Naive thymus-derived CD4-positive, alpha-beta T cell (primary cell): ENCODE results near the gene PODXL. TPM values are rescaled to one million over a fixed set of nuclear protein-coding genes. Genes with fewer than 3 reads are reported as not detected.

Experiments used
- ATAC-seq: fragments of 150-1000 bp; cut with Tn5 transposase; 2 replicates; pipeline ENCODE4 v1.10.0; 2021; ENCODE audit warnings: mild to moderate bottlenecking, moderate library complexity
- CTCF ChIA-PET: fragments of 350-600 bp; sonication (Branson Sonifier 250); formaldehyde crosslinking; loops from one replicate; lab custom pipeline; 2021; ENCODE audit warnings: antibody characterized with exemption; lab: Charles Lee
- POLR2A ChIA-PET: fragments of 350-600 bp; sonication (Branson Sonifier 250); formaldehyde crosslinking; loops from one replicate; lab custom pipeline; 2021; ENCODE audit warnings: antibody characterized with exemption, inconsistent platforms; lab: Charles Lee
- DNase-seq, 9 donors: peaks; one replicate each; pipeline versions ENCODE4 v3.0.0 to v3.0.0-alpha.2; 2020 to 2022; ENCODE audit warnings: mixed read lengths in 1 of 9
- H3K27ac ChIP-seq: one replicate; pipeline ENCODE4 v1.7.0; 2013; ENCODE audit warnings: mild to moderate bottlenecking, low read depth, low read length, moderate library complexity
- H3K27me3 ChIP-seq, 2 donors: one replicate each; pipeline ENCODE4 v1.7.0; 2013; ENCODE audit warnings: low read length in 2 of 2, mild to moderate bottlenecking in 2 of 2, moderate library complexity in 2 of 2; ENCODE audit not compliant: control insufficient read depth in 2 of 2, insufficient read depth in 2 of 2
- H3K36me3 ChIP-seq, 3 experiments: 1 replicate in 2 of 3; 2 replicates in 1 of 3; pipeline ENCODE4 v1.7.0; 2013; ENCODE audit warnings: low read length in 3 of 3, mild to moderate bottlenecking in 3 of 3, moderate library complexity in 1 of 3; ENCODE audit not compliant: insufficient read depth in 3 of 3, control insufficient read depth in 2 of 3
- H3K4me1 ChIP-seq, 2 donors: one replicate each; pipeline ENCODE4 v1.7.0; 2013; ENCODE audit warnings: low read length in 2 of 2, mild to moderate bottlenecking in 2 of 2, moderate library complexity in 1 of 2; ENCODE audit not compliant: control insufficient read depth in 2 of 2, insufficient read depth in 2 of 2
- H3K4me3 ChIP-seq: 2 replicates; pipeline ENCODE4 v1.7.0; 2013; ENCODE audit warnings: mild to moderate bottlenecking, low read length
- H3K9me3 ChIP-seq, 3 experiments: 1 replicate in 2 of 3; 2 replicates in 1 of 3; pipeline ENCODE4 v1.7.0; 2013; ENCODE audit warnings: low read length in 3 of 3; ENCODE audit not compliant: control insufficient read depth in 2 of 3
- H3K27ac Mint-ChIP-seq, 9 donors: one replicate each; pipeline ENCODE4 v1.8.0; 2020 to 2022; ENCODE audit warnings: mixed read lengths in 9 of 9, mild to moderate bottlenecking in 8 of 9, moderate library complexity in 5 of 9, inconsistent platforms in 2 of 9
- H3K27me3 Mint-ChIP-seq, 5 donors: one replicate each; pipeline ENCODE4 v1.8.0; 2021 to 2022; ENCODE audit warnings: mixed read lengths in 5 of 5, mild to moderate bottlenecking in 1 of 5
- H3K36me3 Mint-ChIP-seq, 5 donors: one replicate each; pipeline ENCODE4 v1.8.0; 2020 to 2022; ENCODE audit warnings: mixed read lengths in 5 of 5, mild to moderate bottlenecking in 3 of 5, inconsistent platforms in 1 of 5
- H3K4me1 Mint-ChIP-seq, 7 donors: one replicate each; pipeline ENCODE4 v1.8.0; 2020 to 2022; ENCODE audit warnings: mixed read lengths in 7 of 7, mild to moderate bottlenecking in 3 of 7, inconsistent platforms in 1 of 7
- H3K4me3 Mint-ChIP-seq, 10 donors: one replicate each; pipeline ENCODE4 v1.8.0; 2020 to 2022; ENCODE audit warnings: mild to moderate bottlenecking in 10 of 10, mixed read lengths in 10 of 10, moderate library complexity in 6 of 10, inconsistent platforms in 2 of 10
- H3K9me3 Mint-ChIP-seq, 11 donors: one replicate each; pipeline ENCODE4 v1.8.0; 2020 to 2022; ENCODE audit warnings: mixed read lengths in 11 of 11, mild to moderate bottlenecking in 4 of 11, inconsistent platforms in 1 of 11, moderate library complexity in 1 of 11
- intact Hi-C, 2 donors: fragments of 100-400 bp; cut with micrococcal nuclease; formaldehyde crosslinking; loops; one replicate each; pipeline ENCODE4 v1.15.1; 2023
- polyA plus RNA-seq, 2 donors: library from polyadenylated mRNA; unstranded; fragments of 300-500 nt; fragmentation: Illumina TruSeq; gene quantifications; one replicate each; pipeline ENCODE4 v1.2.3, GENCODE V29; 2021
- total RNA-seq, 6 experiments: library from RNA in 5 of 6; stranded (reverse) in 5 of 6; gene quantifications; 1 replicate in 5 of 6; 2 replicates in 1 of 6; pipeline ENCODE4 v1.2.3 and lab custom pipeline; 2021 to 2026

Gene PODXL
- total and polyA plus RNA-seq, 7 experiments from 2014 or later, result 0.05 to 1.4 (median 0.32) TPM

- intact Hi-C loops, result loop anchor here in 1 of 2 donors (10.0 kb wide), 1 partner anchor 616 kb away; no protein-coding TSS in a partner anchor
- Histone ChIP-seq H3K27ac (no peak overlapping the region), H3K9me3 (no peaks in the 10 kb centered on the region), H3K4me1 (peaks cover 4 to 8% of the 10 kb centered on the region in 2 donors), H3K27me3 (peaks cover 0 to 2% of the 10 kb centered on the region in 2 donors), H3K4me3 (no peak overlapping the region), H3K36me3 (no peaks in the 10 kb centered on the region)
- Mint-ChIP-seq H3K4me3 (no peak overlapping the region), H3K27me3 (peaks cover 0 to 21% (median 7%) of the 10 kb centered on the region in 5 donors), H3K27ac (no peak overlapping the region), H3K4me1 (peaks cover 20 to 32% (median 28%) of the 10 kb centered on the region in 7 donors), H3K9me3 (peaks cover 0 to 3% (median 0%) of the 10 kb centered on the region in 11 donors), H3K36me3 (no peaks in the 10 kb centered on the region)
- ATAC-seq, result no peak
- CTCF ChIA-PET, result interaction anchor here (0.9 kb wide), 1 partner anchor 10 kb away, joined by 5 read pairs; no protein-coding TSS in a partner anchor
- no peak for DNase-seq
- POLR2A ChIA-PET, result no interaction called here
Observed at GRCh38 chr7:131511071-131511470, 45.4 kb downstream of the PODXL start.

GRCh38 chr7:131509781-131510180 is 46.6 kb downstream of the PODXL start:
- intact Hi-C loops, result loop anchor here in 1 of 2 donors (10.0 kb wide), 1 partner anchor 615 kb away; no protein-coding TSS in a partner anchor
- peaks cover 0 to 3% (median 0%) of the 10 kb centered on the region in 11 donors for H3K9me3 Mint-ChIP-seq
- DNase-seq (no peak), ATAC-seq (no peak)
- H3K4me1 Mint-ChIP-seq, result peaks cover 20 to 32% (median 28%) of the 10 kb centered on the region in 7 donors
- peaks cover 0 to 2% of the 10 kb centered on the region in 2 donors for H3K27me3 ChIP-seq
- CTCF ChIA-PET, result no interaction called here
- no peak overlapping the region for H3K4me3 Mint-ChIP-seq
- no peak overlapping the region for H3K4me3 ChIP-seq
- H3K36me3 ChIP-seq, result no peaks in the 10 kb centered on the region
- H3K9me3 ChIP-seq, result no peaks in the 10 kb centered on the region
- POLR2A ChIA-PET, result no interaction called here
- no peaks in the 10 kb centered on the region for H3K36me3 Mint-ChIP-seq
- H3K27ac ChIP-seq, result no peak overlapping the region
- H3K27me3 Mint-ChIP-seq, result peaks cover 0 to 21% (median 7%) of the 10 kb centered on the region in 5 donors
- H3K4me1 ChIP-seq, result peaks cover 4 to 8% of the 10 kb centered on the region in 2 donors
- H3K27ac Mint-ChIP-seq, result no peak overlapping the region

GRCh38 chr7:131508754-131509486 is 47.5 kb downstream of the PODXL start:
- ATAC-seq, result no peak
- Histone ChIP-seq H3K36me3 (no peaks in the 10 kb centered on the region), H3K27me3 (peaks cover 0 to 2% of the 10 kb centered on the region in 2 donors), H3K27ac (no peak overlapping the region), H3K9me3 (no peaks in the 10 kb centered on the region), H3K4me1 (peaks cover 4 to 8% of the 10 kb centered on the region in 2 donors), H3K4me3 (no peak overlapping the region)
- H3K9me3 Mint-ChIP-seq, result peaks cover 0 to 3% (median 0%) of the 10 kb centered on the region in 11 donors
- CTCF ChIA-PET, result interaction anchor here (0.8 to 0.9 kb wide), 3 partner anchors 10 to 451 kb away, joined by 3 to 7 read pairs (median 6); no protein-coding TSS in a partner anchor
- H3K36me3 Mint-ChIP-seq, result no peaks in the 10 kb centered on the region
- H3K27ac Mint-ChIP-seq, result peak overlapping the region in 1 of 9 donors; percentile 18
- POLR2A ChIA-PET, result no interaction called here
- no peak overlapping the region for H3K4me3 Mint-ChIP-seq
- peaks cover 0 to 21% (median 7%) of the 10 kb centered on the region in 5 donors for H3K27me3 Mint-ChIP-seq
- no peak for DNase-seq
- H3K4me1 Mint-ChIP-seq, result peaks cover 20 to 34% (median 28%) of the 10 kb centered on the region in 7 donors
- intact Hi-C loops, result loop anchor here in 1 of 2 donors (1.0 kb wide), 1 partner anchor 145 kb away; no protein-coding TSS in a partner anchor

GRCh38 chr7:131507592-131508331 is 48.7 kb downstream of the PODXL start:
- no peaks in the 10 kb centered on the region for H3K36me3 Mint-ChIP-seq
- H3K9me3 Mint-ChIP-seq, result peaks cover 0 to 3% (median 0%) of the 10 kb centered on the region in 11 donors
- Histone ChIP-seq H3K4me3 (no peak overlapping the region), H3K27ac (no peak overlapping the region), H3K4me1 (peaks cover 4 to 8% of the 10 kb centered on the region in 2 donors), H3K27me3 (peaks cover 0 to 2% of the 10 kb centered on the region in 2 donors), H3K9me3 (no peaks in the 10 kb centered on the region), H3K36me3 (no peaks in the 10 kb centered on the region)
- CTCF ChIA-PET, result interaction anchor here (0.7 to 1.4 kb wide), 6 partner anchors 8 to 611 kb away, joined by 3 to 7 read pairs (median 4); no protein-coding TSS in a partner anchor
- H3K4me3 Mint-ChIP-seq, result peak overlapping the region; percentile 22 to 68 (median 46)
- H3K4me1 Mint-ChIP-seq, result peaks cover 9 to 35% (median 25%) of the 10 kb centered on the region in 7 donors
- POLR2A ChIA-PET, result no interaction called here
- peak; percentile 52 to 79 (median 75) for DNase-seq
- H3K27ac Mint-ChIP-seq, result peak overlapping the region in 1 of 9 donors; percentile 46
- intact Hi-C loops, result loop anchor here in 1 of 2 donors (1.0 kb wide), 1 partner anchor 147 kb away; no protein-coding TSS in a partner anchor
- peak; percentile 91 for ATAC-seq
- H3K27me3 Mint-ChIP-seq, result peaks cover 0 to 21% (median 7%) of the 10 kb centered on the region in 5 donors

- Histone ChIP-seq H3K4me1 (peaks cover 10 to 19% of the 10 kb centered on the region in 2 donors), H3K9me3 (no peaks in the 10 kb centered on the region), H3K36me3 (no peaks in the 10 kb centered on the region), H3K27me3 (peaks cover 0 to 2% of the 10 kb centered on the region in 2 donors), H3K27ac (no peak overlapping the region), H3K4me3 (no peak overlapping the region)
- ChIA-PET CTCF (interaction anchor here (0.6 to 1.4 kb wide), 5 partner anchors 9 to 713 kb away, joined by 3 to 5 read pairs (median 4); no protein-coding TSS in a partner anchor), POLR2A (no interaction called here)
- no peaks in the 10 kb centered on the region for H3K36me3 Mint-ChIP-seq
- no peak for ATAC-seq
- peak overlapping the region in 1 of 10 donors; percentile 11 for H3K4me3 Mint-ChIP-seq
- H3K9me3 Mint-ChIP-seq, result peaks cover 0 to 2% (median 0%) of the 10 kb centered on the region in 11 donors
- intact Hi-C loops, result no loop called here
- no peak for DNase-seq
- H3K4me1 Mint-ChIP-seq, result peaks cover 9 to 41% (median 31%) of the 10 kb centered on the region in 7 donors
- H3K27ac Mint-ChIP-seq, result no peak overlapping the region
- peaks cover 0 to 16% (median 7%) of the 10 kb centered on the region in 5 donors for H3K27me3 Mint-ChIP-seq
Observed at GRCh38 chr7:131506597-131506996, 49.8 kb downstream of the PODXL start.
